Measurements from ENCODE around the gene MAP1S. TPM values are rescaled to one million over a fixed set of nuclear protein-coding genes. Genes with fewer than 3 reads are reported as not detected.
"Not testable (repeated sequence)": the region's sequence is repeated elsewhere in the genome, so short reads cannot be mapped to it uniquely, and the experiment has no call there.

MAP1S gene
- total RNA-seq, 2 experiments from 2014 or later, result 18.1 to 21.4 TPM

GRCh38 chr19:17778968-17779929, 60.0 kb downstream of the MAP1S start:
- Mint-ChIP-seq H3K36me3 (ENCODE audit: low read depth) (peaks cover 77% of the 10 kb centered on the region), H3K27ac (peak overlapping the region; percentile 51), H3K9me3 (no peaks in the 10 kb centered on the region), H3K4me1 (ENCODE audit: low read depth) (peaks cover 10% of the 10 kb centered on the region), H3K4me3 (no peak overlapping the region), H3K27me3 (no peaks in the 10 kb centered on the region)
- Histone ChIP-seq H3K36me3 (ENCODE audit: insufficient read depth, low read length) (peaks cover 51% of the 10 kb centered on the region), H3K4me1 (ENCODE audit: insufficient read depth, low read length) (peaks cover 5% of the 10 kb centered on the region), H3K27me3 (ENCODE audit: control insufficient read depth in 1 of 2, insufficient read depth in 2 of 2, low read length in 2 of 2) (no peaks in the 10 kb centered on the region), H3K27ac (ENCODE audit: low read depth in 1 of 2, low read length in 2 of 2) (peak overlapping the region in 1 of 2 donors; percentile 16), H3K9me3 (ENCODE audit: control insufficient read depth in 1 of 2, insufficient read depth in 1 of 2, low read length in 2 of 2) (no peaks in the 10 kb centered on the region), H3K4me3 (ENCODE audit: low read length) (no peak overlapping the region)
- ATAC-seq (ENCODE audit: poor library complexity), result no peak
- intact Hi-C loops (cut with DNase I, micrococcal nuclease), result no loop called here
- ChIA-PET CTCF (no interaction called here), POLR2A (no interaction called here)
- peak in 2 of 14 experiments; percentile 46 to 54 for DNase-seq
- TF ChIP-seq CTCF (IDR thresholded peaks at IDR 0.05), result no peak

- intact Hi-C loops (cut with DNase I, micrococcal nuclease), result loop anchor here in 1 of 2 experiments (5.0 kb wide), 1 partner anchor 152 kb away; the partner anchor contains the start of gene CCDC124
- CTCF ChIA-PET, result no interaction called here
- Histone ChIP-seq H3K27me3 (ENCODE audit: control insufficient read depth in 1 of 2, insufficient read depth in 2 of 2, low read length in 2 of 2) (no peaks in the 10 kb centered on the region), H3K27ac (ENCODE audit: low read depth in 1 of 2, low read length in 2 of 2) (no peak overlapping the region), H3K36me3 (ENCODE audit: insufficient read depth, low read length) (peaks cover 51% of the 10 kb centered on the region), H3K4me3 (ENCODE audit: low read length) (no peak overlapping the region), H3K9me3 (ENCODE audit: control insufficient read depth in 1 of 2, insufficient read depth in 1 of 2, low read length in 2 of 2) (no peaks in the 10 kb centered on the region), H3K4me1 (ENCODE audit: insufficient read depth, low read length) (peaks cover 10% of the 10 kb centered on the region)
- POLR2A ChIA-PET, result no interaction called here
- no peak for TF ChIP-seq CTCF (IDR thresholded peaks at IDR 0.05)
- Mint-ChIP-seq H3K27ac (no peak overlapping the region), H3K4me3 (no peak overlapping the region), H3K27me3 (no peaks in the 10 kb centered on the region), H3K9me3 (no peaks in the 10 kb centered on the region), H3K4me1 (ENCODE audit: low read depth) (peaks cover 15% of the 10 kb centered on the region), H3K36me3 (ENCODE audit: low read depth) (peaks cover 68% of the 10 kb centered on the region)
- DNase-seq (no peak), ATAC-seq (ENCODE audit: poor library complexity) (no peak)
Observed at GRCh38 chr19:17780781-17781180, 61.5 kb downstream of the MAP1S start.

DNA sequence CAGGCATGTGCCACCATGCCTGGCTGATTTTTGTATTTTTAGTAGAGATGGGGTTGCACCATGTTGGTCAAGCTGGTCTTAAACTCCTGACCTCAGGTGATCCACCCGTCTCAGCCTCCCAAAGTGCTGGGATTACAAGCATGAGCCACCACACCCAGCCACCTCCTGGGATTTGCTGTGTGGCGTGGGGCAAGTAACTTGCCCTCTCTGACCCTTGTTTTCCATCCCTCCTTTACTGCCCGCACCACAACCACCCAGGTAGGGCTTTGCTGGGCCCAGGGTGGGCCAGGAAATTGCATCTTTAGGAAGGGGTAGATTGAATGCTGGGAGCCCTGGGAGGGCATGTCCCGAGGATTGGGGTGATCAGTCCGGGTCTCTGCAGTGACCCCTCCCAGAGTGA, 64.4 kb downstream of the MAP1S start:
- Mint-ChIP-seq H3K36me3 (ENCODE audit: low read depth) (peaks cover 67% of the 10 kb centered on the region), H3K4me1 (ENCODE audit: low read depth) (peaks cover 15% of the 10 kb centered on the region)
- not testable (repeated sequence) for H3K27ac Mint-ChIP-seq; DNase-seq; H3K27ac ChIP-seq (ENCODE audit: low read depth in 1 of 2, low read length in 2 of 2); ATAC-seq (ENCODE audit: poor library complexity); H3K27me3 ChIP-seq (ENCODE audit: control insufficient read depth in 1 of 2, insufficient read depth in 2 of 2, low read length in 2 of 2); H3K9me3 ChIP-seq (ENCODE audit: control insufficient read depth in 1 of 2, insufficient read depth in 1 of 2, low read length in 2 of 2); H3K27me3 Mint-ChIP-seq; H3K4me3 ChIP-seq (ENCODE audit: low read length); H3K4me3 Mint-ChIP-seq; H3K9me3 Mint-ChIP-seq
- Histone ChIP-seq H3K36me3 (ENCODE audit: insufficient read depth, low read length) (peaks cover 54% of the 10 kb centered on the region), H3K4me1 (ENCODE audit: insufficient read depth, low read length) (peaks cover 10% of the 10 kb centered on the region)
- POLR2A ChIA-PET, result interaction anchor here (1.1 kb wide), 1 partner anchor 12 kb away, joined by 3 read pairs; no protein-coding TSS in a partner anchor
- CTCF ChIA-PET, result interaction anchor here (0.9 to 2.5 kb wide), 6 partner anchors 18 to 149 kb away, joined by 3 to 12 read pairs (median 4); partner anchors contain the start of genes CCDC124 and RPL18A
- intact Hi-C loops (cut with DNase I, micrococcal nuclease), result loop anchor here (1.0 to 5.0 kb wide), 5 partner anchors 33 to 149 kb away; partner anchors contain the start of genes CCDC124 (in 1 of the 2) and FCHO1 (in 1 of the 2)

Other genes starting within 250 kb of the MAP1S start
- gene SLC27A1, start 249.0 kb upstream of the MAP1S start, total RNA-seq, result 1 to 10 TPM; 3.0 TPM
- gene PGLS, start 207.8 kb upstream of the MAP1S start, total RNA-seq, result 10 to 100 TPM; 41.5 to 44.6 TPM
- gene COLGALT1, start 163.8 kb upstream of the MAP1S start, total RNA-seq, result 10 to 100 TPM; 30.3 to 30.6 TPM
- under 1 TPM; 0.11 to 0.14 TPM for gene UNC13A, start 31.1 kb upstream of the MAP1S start, total RNA-seq
- gene FCHO1, start 32.0 kb downstream of the MAP1S start, total RNA-seq, result 10 to 100 TPM; 40.7 to 43.1 TPM
- gene B3GNT3, start 75.7 kb downstream of the MAP1S start, total RNA-seq, result under 1 TPM; 0.39 to 0.52 TPM
- 1 to 10 TPM; 7.2 to 7.6 TPM for gene INSL3, start 102.0 kb downstream of the MAP1S start, total RNA-seq
- gene JAK3, start 128.5 kb downstream of the MAP1S start, total RNA-seq, result 100 to 1,000 TPM; 120 to 121 TPM
- gene RPL18A, start 140.4 kb downstream of the MAP1S start, total RNA-seq, result 1,000 to 10,000 TPM; 4,157 to 4,260 TPM
- gene SLC5A5, start 152.5 kb downstream of the MAP1S start, total RNA-seq, result 1 to 10 TPM; 1.6 TPM
- 10 to 100 TPM; 26.9 to 28.1 TPM for gene CCDC124, start 213.5 kb downstream of the MAP1S start, total RNA-seq
- not detected for gene KCNN1, start 247.6 kb downstream of the MAP1S start, total RNA-seq